GM12875 (cell line): Measurements from ENCODE around the gene IGF2BP1.
A peak's percentile ranks its signal among the peaks of the same experiment; 100 is the strongest.

Experiments
- H3K4me3 ChIP-seq: one replicate; pipeline ENCODE4 v1.5.1; 2011; ENCODE audit warnings: low read depth, low read length, control low read depth
- TF ChIP-seq, protein P1 (sequence below): IDR thresholded peaks from 2 replicates; pipeline ENCODE4 v1.5.1; 2011; ENCODE audit warnings: low read depth, mild to moderate bottlenecking, control low read depth, inconsistent platforms, low read length, moderate library complexity, borderline replicate concordance; ENCODE audit not compliant: insufficient read depth

The IGF2BP1 gene

DNA sequence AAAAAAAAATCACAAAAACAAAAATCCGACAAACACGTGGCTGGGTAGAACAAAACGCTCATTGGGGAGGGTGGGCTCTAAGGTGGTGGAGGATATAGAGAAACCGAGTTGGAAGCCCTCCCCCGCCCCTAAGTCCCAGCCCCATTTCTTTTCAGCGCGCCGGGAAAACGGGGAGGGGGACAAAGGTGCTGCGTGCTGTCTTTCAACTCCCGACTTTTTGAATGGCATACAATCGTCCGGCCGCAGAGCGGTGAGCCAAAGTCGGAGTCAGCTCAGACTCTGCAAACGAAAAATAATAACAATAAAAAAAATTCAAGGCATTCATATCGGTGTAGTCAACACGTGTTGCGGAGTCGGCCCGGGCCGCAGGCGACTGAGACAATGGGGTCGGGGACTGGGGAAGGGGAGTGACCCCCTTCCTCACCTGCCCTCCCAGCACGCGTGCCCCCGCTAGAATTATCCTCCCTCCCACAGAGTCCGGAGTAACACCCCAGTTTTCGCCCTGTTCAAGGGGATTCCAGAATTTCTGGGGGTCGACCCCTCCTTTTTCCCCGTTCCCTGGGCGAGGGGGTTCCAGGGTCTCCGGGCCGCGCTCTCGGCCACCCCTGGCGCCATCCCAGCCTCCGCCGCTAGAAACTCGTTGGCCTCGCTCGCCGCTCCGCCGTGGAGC is 1.7 kb upstream of the IGF2BP1 start:
- TF ChIP-seq, protein P1, sequence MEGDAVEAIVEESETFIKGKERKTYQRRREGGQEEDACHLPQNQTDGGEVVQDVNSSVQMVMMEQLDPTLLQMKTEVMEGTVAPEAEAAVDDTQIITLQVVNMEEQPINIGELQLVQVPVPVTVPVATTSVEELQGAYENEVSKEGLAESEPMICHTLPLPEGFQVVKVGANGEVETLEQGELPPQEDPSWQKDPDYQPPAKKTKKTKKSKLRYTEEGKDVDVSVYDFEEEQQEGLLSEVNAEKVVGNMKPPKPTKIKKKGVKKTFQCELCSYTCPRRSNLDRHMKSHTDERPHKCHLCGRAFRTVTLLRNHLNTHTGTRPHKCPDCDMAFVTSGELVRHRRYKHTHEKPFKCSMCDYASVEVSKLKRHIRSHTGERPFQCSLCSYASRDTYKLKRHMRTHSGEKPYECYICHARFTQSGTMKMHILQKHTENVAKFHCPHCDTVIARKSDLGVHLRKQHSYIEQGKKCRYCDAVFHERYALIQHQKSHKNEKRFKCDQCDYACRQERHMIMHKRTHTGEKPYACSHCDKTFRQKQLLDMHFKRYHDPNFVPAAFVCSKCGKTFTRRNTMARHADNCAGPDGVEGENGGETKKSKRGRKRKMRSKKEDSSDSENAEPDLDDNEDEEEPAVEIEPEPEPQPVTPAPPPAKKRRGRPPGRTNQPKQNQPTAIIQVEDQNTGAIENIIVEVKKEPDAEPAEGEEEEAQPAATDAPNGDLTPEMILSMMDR = no peak
- peak overlapping the region; percentile 60 for H3K4me3 ChIP-seq

DNA sequence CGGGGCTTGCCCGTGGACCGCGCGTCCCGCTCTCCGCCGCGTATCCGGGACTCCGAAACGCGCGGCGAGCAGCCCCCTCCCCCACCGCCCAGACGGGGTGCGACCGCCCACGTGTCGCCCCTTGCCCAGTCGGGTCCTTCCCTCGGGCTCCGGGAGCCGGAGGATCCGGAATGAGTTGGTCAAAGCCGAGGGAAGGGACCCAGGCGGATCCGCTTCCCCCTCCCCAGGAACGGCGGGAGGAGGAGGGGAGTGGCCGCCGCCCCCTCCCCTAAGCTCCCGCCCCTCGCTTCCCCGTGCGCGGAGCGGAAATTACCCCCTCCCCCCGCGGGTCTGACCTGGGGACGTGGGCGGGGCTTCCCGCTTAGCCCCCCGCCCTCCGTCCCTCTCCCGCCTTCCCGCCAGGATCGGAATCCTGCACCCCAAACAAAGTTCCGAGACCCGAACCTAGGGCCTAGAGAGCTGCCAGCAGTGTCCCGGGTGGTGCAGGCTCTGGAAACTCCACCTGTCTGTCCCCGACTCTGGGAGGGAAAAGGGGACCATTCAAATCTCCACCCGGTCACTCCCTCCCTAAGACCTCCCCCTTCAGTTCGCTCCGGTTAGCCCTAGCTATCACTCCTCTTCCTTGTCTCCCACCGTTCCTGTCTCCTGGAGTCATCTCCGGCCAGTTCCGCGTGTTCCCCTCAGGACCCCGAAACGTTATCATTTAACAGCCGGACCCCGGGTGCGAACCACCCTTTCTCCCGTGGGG is 1.0 kb upstream of the IGF2BP1 start:
- H3K4me3 ChIP-seq = peak overlapping the region; percentile 60
- TF ChIP-seq, protein P1 = no peak

DNA sequence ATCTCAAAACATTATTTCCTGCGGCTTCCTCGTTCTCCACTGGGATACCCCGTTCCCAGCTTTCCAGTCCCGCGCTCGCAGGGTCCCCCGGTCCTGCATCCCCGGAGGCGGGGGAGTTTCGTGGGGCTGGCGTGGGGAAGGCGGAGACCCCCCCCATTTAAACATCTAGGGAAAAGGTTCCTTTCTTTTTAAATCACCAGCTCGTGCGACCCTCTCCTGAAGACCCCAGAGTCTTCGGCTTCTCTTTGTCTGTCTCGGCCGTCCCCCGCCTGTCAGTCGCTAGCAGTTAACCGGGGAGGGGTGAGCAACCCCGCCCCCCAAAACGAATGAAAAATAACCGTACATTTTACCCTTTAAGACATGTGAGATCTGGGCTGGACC is 473 bp upstream of the IGF2BP1 start:
- TF ChIP-seq, protein P1 = no peak
- peak overlapping the region; percentile 60 for H3K4me3 ChIP-seq

DNA sequence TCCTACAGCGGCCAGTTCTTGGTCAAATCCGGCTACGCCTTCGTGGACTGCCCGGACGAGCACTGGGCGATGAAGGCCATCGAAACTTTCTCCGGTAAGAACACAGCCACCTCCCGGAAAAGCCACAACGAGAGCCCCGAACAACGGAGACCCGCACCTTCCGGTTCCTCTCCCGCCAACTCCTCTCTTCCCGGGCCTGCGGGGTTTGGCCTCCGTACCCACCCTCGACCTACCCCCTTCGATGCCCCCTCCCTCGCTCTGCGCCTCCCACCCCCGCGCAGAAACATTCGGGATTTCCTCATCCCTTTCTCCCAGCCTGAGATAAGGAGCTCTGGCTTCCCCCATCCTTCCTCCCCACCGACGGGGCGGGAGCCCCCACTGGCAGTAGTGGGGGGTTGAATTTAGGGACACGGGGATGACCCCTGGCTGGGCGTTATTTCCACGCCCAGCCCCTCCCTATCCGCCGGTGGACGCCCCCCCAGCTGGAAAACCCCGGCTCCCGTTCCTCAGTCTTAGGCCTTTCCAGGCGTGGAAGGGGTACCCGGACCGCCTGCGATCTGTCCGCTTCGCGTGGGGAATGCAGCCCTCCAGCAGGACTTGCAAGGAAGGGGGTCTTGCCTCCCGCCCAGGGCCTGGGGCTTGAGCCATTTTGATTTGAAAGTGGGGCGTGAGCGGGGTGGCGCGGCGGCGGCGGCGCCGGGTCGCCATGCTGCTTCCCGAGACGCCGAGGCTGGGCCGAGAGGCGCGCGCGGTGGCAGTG is 822 bp downstream of the IGF2BP1 start:
- TF ChIP-seq, protein P1 = no peak
- peak overlapping the region; percentile 60 for H3K4me3 ChIP-seq

DNA sequence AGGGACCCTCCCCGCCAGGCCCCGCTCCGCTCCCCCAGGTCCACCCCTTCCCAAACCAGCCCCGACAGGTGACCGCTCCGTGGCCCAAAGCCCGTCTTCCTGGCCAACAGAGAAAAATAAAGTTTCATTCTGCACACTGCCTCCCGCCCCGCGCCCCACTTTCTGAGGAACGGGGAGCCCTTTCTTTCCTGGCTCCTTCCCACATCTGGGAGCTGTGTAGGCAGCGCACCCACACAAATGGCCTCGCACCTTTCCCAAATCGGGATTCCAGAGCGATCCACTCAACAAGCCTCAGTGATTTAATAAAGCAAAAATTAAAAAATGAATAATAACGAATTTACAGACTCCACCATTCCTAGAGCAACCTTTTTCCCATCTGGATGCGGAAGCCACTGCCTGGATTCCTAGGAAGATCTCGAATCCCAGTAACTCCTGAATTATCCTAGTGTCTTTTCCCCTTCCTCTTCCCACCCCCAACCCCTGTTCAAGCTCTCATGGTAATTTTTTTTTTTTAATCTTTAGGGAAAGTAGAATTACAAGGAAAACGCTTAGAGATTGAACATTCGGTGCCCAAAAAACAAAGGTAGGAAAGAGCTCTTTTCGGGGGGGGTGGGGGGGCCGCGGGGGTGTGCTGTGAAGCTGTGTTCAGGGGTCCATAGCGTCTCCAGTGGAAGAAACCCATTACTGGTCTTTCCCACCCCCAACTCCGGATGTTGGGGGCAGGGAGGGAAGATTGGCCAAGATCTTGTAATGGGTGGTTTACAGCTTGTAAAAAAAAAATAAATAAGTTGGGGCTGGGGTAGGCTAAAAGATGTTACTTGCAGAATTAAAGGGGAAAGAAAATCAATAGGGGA is 1.6 kb downstream of the IGF2BP1 start:
- TF ChIP-seq, protein P1 = 0 out of 2 replicates have a peak, but pooled peaks have one; percentile 4
- H3K4me3 ChIP-seq = peak overlapping the region; percentile 60

DNA sequence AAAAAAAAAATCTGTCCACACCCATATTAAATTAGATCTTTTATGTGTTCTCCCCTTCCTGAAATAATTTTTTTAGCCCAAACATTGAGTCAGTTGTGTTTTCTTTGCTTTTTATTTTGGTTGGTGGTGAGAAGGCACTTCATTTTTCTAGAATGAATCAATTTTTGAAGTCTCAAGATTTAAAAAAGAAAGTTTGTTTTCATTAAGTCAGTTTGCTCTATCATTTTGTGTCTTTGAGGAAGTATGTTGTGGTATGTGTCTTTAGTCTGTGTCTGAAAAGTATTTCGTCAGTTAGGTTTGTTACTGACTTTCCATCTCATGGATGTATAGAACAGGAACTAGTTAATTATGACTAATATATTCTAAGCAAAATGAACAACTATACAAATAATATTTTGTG is 3.8 kb downstream of the IGF2BP1 start:
- no peak overlapping the region for H3K4me3 ChIP-seq

More for the DNA sequence above, 3.8 kb downstream of the IGF2BP1 start:
- TF ChIP-seq, protein P1 = no peak
